Testis (tissue), 2 donors: ENCODE data around the gene TGDS.
"Not testable (repeated sequence)": the region's sequence is repeated elsewhere in the genome, so short reads cannot be mapped to it uniquely, and the experiment has no call there.

Experiments
- CTCF ChIP-seq, 3 experiments: fragments of 450-650 bp in 2 of 3; fragments of 200-600 bp in 1 of 3; sonication (generic) in 1 of 3; IDR thresholded peaks; one replicate each; pipeline ENCODE4 v1.5.1; 2016 to 2019; ENCODE audit warnings: antibody characterized with exemption in 3 of 3, mild to moderate bottlenecking in 2 of 3, moderate library complexity in 1 of 3
- POLR2A ChIP-seq: fragments of 450-650 bp; IDR thresholded peaks from one replicate; pipeline ENCODE4 v1.6.1; 2017; ENCODE audit warnings: antibody characterized with exemption, mild to moderate bottlenecking, moderate library complexity

GRCh38 chr13:94526956-94527355 lies 69.0 kb downstream of the TGDS start:
- TF ChIP-seq CTCF (IDR thresholded peaks at IDR 0.05); POLR2A: not testable (repeated sequence)
